22Rv1 (cell line): ENCODE measurements around the gene KIAA0232.

Experiments used
- H3K27ac ChIP-seq: fragments of 450-650 bp; 2 replicates; pipeline ENCODE4 v1.5.1; 2017
- ZFX ChIP-seq: fragments of 450-650 bp; IDR thresholded peaks from 2 replicates; pipeline ENCODE4 v1.6.1; 2017; ENCODE audit warnings: antibody characterized with exemption, borderline replicate concordance
- TF ChIP-seq, protein P1 (sequence below): fragments of 450-650 bp; IDR thresholded peaks from 2 replicates; pipeline ENCODE4 v1.5.1; 2017; ENCODE audit warnings: mild to moderate bottlenecking

KIAA0232 gene

DNA sequence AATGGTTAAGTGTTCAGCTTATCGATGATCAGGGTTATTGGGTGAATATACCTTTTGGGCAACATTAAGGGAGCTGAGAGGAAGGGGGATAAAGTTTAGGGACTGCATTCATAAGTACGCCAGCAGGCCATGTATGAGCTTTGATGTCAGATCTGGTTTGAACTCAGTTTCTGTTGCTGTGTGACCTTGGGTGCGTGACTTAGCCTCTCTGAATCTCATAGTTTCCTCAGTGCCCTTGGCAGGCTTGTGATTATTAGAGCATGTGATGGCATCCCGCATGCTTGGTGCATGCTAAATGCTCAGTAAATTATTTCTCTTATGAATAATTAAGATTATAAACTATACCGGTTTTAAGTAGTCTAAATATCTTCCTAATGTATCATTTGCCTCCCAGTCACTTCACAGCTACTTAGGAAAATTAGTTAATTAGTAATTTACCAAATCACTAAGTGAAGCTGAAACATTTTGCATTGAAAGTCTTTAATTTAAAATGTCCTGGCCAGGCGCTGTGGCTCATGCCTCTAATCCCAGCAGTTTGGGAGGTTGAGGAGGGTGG lies 130.9 kb downstream of the KIAA0232 start:
- TF ChIP-seq, protein P1, sequence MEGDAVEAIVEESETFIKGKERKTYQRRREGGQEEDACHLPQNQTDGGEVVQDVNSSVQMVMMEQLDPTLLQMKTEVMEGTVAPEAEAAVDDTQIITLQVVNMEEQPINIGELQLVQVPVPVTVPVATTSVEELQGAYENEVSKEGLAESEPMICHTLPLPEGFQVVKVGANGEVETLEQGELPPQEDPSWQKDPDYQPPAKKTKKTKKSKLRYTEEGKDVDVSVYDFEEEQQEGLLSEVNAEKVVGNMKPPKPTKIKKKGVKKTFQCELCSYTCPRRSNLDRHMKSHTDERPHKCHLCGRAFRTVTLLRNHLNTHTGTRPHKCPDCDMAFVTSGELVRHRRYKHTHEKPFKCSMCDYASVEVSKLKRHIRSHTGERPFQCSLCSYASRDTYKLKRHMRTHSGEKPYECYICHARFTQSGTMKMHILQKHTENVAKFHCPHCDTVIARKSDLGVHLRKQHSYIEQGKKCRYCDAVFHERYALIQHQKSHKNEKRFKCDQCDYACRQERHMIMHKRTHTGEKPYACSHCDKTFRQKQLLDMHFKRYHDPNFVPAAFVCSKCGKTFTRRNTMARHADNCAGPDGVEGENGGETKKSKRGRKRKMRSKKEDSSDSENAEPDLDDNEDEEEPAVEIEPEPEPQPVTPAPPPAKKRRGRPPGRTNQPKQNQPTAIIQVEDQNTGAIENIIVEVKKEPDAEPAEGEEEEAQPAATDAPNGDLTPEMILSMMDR = no peak
- TF ChIP-seq ZFX = no peak
- H3K27ac ChIP-seq = no peak overlapping the region

DNA sequence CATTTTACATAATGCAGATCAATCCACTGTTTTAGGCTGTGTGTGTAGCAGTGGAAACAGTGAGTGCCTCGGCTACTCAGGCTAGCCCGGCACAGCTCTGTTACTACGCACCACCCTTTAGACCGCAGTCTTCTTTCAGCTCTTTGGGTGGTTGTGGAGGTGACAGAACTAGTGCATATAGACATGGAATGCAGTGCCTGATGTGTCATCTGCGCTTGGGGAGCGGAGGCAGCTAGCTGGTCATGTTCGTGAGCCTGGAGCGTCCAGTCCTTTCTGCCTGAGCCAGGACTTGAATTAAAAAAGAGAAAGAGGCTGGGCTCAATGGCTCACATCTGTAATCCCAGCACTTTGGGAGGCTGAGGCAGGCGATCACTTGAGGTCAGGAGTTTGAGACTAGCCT lies 131.9 kb downstream of the KIAA0232 start:
- TF ChIP-seq, protein P1 = no peak
- no peak for TF ChIP-seq ZFX
- H3K27ac ChIP-seq = no peak overlapping the region

DNA sequence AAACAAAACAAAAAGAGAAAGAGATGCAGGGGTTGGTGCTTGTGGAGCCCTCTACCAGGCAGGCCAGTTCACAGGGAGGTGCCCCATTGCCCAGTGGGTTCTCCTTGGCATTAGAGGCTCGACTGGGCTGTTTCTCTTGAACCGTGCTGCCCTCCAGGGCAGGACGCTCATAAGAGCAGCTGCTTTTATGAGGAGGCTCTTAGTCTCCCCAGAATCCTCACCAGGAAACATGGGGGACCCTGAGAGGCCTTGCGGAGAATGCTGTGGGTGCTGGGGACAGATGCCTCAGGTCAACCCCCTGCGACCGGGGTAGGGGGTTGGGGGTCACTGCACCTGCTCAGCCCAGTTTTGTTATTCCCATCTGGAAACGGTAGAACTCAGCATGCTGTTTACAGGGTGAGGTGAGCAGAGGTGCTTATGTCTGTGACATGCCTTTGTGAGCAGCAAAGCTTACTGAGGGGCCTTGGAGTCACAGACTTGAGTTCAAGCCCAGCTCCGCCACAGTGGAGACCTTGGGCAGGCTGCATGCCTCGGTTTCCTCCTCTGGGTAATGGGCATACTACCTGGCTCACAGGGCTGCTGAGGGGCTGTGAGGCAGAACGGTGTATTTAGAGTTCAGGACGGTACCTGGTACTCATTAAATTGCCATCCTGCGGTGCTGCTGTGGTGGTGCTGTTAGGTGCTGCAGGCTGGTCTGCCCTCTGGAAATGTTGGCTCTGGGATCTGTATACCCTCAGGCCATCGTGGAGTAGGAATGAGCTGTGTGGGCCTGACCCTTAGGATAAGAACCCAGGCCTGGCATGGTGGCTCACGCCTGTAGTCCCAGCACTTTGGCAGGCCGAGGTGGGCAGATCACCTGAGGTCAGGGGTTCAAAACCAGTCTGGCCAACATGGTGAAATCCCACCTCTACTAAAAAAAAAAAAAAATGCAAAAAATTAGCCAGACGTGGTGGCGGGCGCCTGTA lies 132.8 kb downstream of the KIAA0232 start:
- no peak overlapping the region for H3K27ac ChIP-seq
- TF ChIP-seq, protein P1 = no peak
- no peak for TF ChIP-seq ZFX

DNA sequence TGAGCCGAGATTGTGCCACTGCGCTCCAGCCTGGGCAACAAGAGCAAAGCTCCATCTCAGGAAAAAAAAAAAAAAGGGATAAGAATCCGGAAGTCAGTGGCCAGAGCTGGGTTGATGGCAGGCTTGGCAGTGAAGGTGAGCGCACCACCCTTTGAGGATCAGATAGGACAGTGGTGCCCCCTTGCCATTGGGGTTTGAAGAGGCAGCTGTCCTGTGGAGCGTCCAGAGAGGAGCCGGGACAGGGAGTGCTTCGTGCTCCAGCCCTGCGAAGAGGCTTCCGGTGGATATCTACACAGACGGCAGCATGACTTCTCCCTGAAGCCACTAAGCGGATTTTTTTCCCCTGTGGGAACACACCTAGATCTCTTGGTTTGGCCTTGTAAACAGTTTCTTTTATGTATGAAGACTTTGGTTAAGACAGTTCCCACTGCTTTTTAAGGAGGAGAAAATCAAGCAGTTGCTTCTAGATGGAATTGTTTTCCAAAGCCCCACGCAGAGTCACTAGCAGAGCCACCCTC lies 133.6 kb downstream of the KIAA0232 start:
- no peak for TF ChIP-seq ZFX
- TF ChIP-seq, protein P1 = no peak
- no peak overlapping the region for H3K27ac ChIP-seq

- no peak overlapping the region for H3K27ac ChIP-seq
- no peak for TF ChIP-seq ZFX
- TF ChIP-seq, protein P1 = no peak
These were observed 134.3 kb downstream of the KIAA0232 start for GRCh38 chr4:6916587-6917460.

DNA sequence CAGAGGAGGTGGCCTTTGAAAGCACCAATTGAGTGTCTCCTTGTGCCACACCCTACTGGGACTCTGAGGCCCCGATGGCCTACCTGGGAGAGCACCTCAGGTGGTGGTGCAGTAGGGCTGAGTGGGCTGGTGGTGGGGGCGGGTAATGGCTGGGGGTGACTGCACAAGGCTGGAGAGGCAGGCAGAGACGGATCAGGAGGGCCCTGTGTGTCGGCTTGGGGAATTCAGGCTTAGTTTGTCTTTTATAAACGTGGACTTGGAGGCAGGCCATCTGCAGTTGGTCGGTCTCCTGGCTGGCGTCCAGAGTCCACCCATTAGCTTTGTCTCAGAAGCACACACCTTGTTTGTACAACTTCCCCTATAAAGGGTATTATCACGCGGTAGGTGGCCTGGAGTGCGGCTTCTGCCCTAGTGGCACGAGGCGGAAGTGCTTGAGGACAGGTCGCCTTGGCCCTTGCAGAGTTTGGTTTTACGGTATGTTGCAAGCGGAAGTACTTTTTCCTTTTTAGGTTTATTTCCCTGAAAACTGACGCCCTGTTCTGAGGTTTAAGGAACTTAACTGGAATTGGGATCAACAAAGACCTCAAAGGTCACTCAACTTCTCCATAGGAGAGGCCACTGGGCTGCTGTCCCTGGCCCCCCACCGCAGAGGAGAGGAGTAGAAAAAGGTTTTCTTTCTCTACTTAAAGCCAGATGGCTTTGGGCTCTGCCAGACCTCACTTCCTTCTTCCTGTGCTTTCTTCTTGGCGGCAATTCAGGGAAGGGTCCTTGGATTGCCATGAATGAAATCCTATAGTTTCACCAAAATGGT lies 135.1 kb downstream of the KIAA0232 start:
- H3K27ac ChIP-seq = no peak overlapping the region
- TF ChIP-seq, protein P1 = peak; percentile 61
- no peak for TF ChIP-seq ZFX
